Lower lobe of right lung (tissue), 2 donors: ENCODE measurements around the gene EYA4. TPM values are rescaled to one million over a fixed set of nuclear protein-coding genes. Genes with fewer than 3 reads are reported as not detected.

Experiments used
- ATAC-seq, 2 donors: fragments of 200-7000 bp; cut with Tn5 transposase; one replicate each; pipeline ENCODE4 v1.9.1; 2020 to 2022; ENCODE audit warnings: mild to moderate bottlenecking in 2 of 2, moderate library complexity in 2 of 2
- DNase-seq: peaks from one replicate; pipeline ENCODE4 v3.0.0-alpha.2; 2020
- H3K27ac ChIP-seq: fragments of 200-600 bp; one replicate; pipeline ENCODE4 v1.8.0; 2022
- H3K27me3 ChIP-seq: fragments of 200-600 bp; one replicate; pipeline ENCODE4 v1.8.0; 2022; ENCODE audit warnings: low read depth
- H3K36me3 ChIP-seq: fragments of 200-600 bp; one replicate; pipeline ENCODE4 v1.8.0; 2022; ENCODE audit warnings: mild to moderate bottlenecking
- H3K4me1 ChIP-seq: fragments of 200-600 bp; one replicate; pipeline ENCODE4 v1.8.0; 2022
- H3K4me3 ChIP-seq: fragments of 200-600 bp; one replicate; pipeline ENCODE4 v1.8.0; 2022; ENCODE audit warnings: mild to moderate bottlenecking
- H3K9me3 ChIP-seq: fragments of 200-600 bp; one replicate; pipeline ENCODE4 v1.8.0; 2022
- intact Hi-C: fragments of 100-400 bp; cut with DNase I; formaldehyde crosslinking; loops from one replicate; pipeline ENCODE4 v1.11.0; 2022
- total RNA-seq: library from RNA; stranded (reverse); fragmentation: NEBNext Ultra II Directional; extraction: Animal tissue kit (Norgen Biotek cat#: 25700); gene quantifications from one replicate; pipeline ENCODE4 v1.2.1, GENCODE V29; 2021
- TF ChIP-seq, protein P1 (sequence below): fragments of 200-600 bp; IDR thresholded peaks from one replicate; pipeline ENCODE4 v1.8.0; 2022; ENCODE audit warnings: antibody characterized with exemption, mild to moderate bottlenecking
- donor health status: DM: no; HTN: yes; CAD: no; lungs with severe emphysema.

Gene EYA4
- total RNA-seq, 1 donor from 2014 or later: 2.6 TPM

DNA sequence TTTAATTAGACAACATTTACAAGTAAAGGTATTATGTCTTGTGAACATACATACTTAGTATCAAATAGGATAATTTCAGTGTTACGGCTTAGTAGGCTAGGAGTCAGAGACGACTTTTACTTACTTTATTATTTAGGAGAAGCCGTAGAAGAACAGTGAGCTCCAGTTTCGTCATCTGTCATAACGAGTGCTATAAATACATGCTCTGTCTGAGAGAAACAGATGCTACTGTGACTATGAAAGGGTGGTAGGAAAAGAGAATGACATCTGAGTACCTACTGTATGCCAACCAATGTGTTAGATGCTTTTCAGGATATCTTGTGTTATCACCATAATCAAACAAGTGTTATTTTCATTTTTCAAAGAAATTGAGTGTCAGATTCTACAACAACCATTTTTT, 119.0 kb downstream of the EYA4 start:
- intact Hi-C loops: no loop called here
- Histone ChIP-seq H3K27ac (no peak overlapping the region), H3K9me3 (no peaks in the 10 kb centered on the region), H3K4me3 (no peak overlapping the region), H3K27me3 (no peaks in the 10 kb centered on the region), H3K4me1 (no peaks in the 10 kb centered on the region), H3K36me3 (no peaks in the 10 kb centered on the region)
- ATAC-seq (no peak), DNase-seq (no peak)
- TF ChIP-seq, protein P1, sequence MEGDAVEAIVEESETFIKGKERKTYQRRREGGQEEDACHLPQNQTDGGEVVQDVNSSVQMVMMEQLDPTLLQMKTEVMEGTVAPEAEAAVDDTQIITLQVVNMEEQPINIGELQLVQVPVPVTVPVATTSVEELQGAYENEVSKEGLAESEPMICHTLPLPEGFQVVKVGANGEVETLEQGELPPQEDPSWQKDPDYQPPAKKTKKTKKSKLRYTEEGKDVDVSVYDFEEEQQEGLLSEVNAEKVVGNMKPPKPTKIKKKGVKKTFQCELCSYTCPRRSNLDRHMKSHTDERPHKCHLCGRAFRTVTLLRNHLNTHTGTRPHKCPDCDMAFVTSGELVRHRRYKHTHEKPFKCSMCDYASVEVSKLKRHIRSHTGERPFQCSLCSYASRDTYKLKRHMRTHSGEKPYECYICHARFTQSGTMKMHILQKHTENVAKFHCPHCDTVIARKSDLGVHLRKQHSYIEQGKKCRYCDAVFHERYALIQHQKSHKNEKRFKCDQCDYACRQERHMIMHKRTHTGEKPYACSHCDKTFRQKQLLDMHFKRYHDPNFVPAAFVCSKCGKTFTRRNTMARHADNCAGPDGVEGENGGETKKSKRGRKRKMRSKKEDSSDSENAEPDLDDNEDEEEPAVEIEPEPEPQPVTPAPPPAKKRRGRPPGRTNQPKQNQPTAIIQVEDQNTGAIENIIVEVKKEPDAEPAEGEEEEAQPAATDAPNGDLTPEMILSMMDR: no peak

DNA sequence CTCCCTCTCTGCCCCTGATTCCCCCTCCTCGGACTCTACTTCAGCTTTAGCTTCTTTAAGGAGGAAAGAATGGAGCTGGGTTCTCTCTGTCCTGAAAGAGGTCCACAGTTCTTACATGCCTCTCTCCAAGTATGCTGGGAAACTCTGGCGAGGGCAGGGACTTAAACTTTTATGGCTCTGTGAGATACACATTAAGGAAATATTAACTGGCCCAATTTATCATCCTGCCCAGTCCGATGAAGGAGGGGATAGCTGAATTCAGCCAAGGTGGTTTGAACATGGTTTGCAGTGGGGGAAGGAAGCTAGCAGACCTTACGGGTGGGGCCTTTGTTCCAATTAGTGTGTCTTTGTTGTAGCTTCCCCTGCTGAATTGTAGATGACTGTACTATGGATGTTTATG, 121.7 kb downstream of the EYA4 start:
- H3K4me3 ChIP-seq: no peak overlapping the region
- TF ChIP-seq, protein P1: no peak
- ATAC-seq: no peak
- H3K9me3 ChIP-seq: no peaks in the 10 kb centered on the region
- intact Hi-C loops: no loop called here
- DNase-seq: no peak
- no peaks in the 10 kb centered on the region for H3K27me3 ChIP-seq
- H3K27ac ChIP-seq: no peak overlapping the region
- no peaks in the 10 kb centered on the region for H3K36me3 ChIP-seq
- no peaks in the 10 kb centered on the region for H3K4me1 ChIP-seq

DNA sequence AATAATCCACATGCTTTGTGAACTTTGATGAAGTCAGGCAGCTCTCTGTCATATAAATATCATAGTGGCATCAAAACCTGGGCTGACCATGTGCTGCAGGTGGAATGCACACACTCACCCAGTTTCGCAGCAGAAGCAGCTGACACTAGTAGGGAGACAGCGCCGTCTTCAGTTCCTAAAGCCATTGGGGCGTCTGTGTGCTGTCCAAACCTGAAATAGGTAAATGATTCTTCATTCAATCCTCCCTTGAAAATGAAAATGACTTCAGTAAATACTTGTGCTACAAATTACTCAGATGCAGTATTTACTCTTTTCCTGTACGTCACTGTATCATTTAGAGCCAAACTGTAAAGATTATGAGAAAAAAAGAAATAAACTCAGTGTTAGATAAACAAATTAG, 127.5 kb downstream of the EYA4 start:
- Histone ChIP-seq H3K4me1 (no peaks in the 10 kb centered on the region), H3K27ac (no peak overlapping the region), H3K27me3 (no peaks in the 10 kb centered on the region), H3K36me3 (no peaks in the 10 kb centered on the region), H3K4me3 (no peak overlapping the region), H3K9me3 (no peaks in the 10 kb centered on the region)
- intact Hi-C loops: no loop called here
- DNase-seq (no peak), ATAC-seq (peak in 1 of 2 donors; percentile 86)
- TF ChIP-seq, protein P1: no peak

DNA sequence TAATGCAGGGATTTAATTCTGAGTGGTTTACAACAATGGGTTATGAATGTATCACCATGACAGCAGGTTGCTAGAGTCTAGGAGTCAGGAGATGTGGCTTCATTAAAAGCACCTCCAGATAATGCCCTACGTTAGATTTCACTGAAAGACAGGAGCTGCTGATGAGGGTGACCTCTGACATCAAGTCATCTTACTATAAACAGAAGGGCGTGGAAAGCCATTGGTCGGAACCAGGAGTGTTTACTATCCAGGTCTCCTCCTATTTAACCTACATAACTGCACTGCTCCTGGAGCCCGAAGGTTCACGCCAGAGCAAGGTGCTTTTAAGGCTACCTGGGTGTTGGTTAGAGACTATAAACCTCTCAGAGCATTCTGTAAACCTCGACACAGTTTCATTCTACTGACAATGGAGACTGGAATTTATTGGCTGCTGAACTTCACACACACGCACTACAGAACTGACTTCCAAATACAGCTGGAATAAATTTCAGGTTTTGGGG, 128.7 kb downstream of the EYA4 start:
- ATAC-seq (peak in 1 of 2 donors; percentile 45), DNase-seq (no peak)
- TF ChIP-seq, protein P1: no peak
- no peaks in the 10 kb centered on the region for H3K9me3 ChIP-seq
- H3K4me1 ChIP-seq: no peaks in the 10 kb centered on the region
- no peaks in the 10 kb centered on the region for H3K27me3 ChIP-seq
- no peak overlapping the region for H3K27ac ChIP-seq
- H3K4me3 ChIP-seq: no peak overlapping the region
- H3K36me3 ChIP-seq: no peaks in the 10 kb centered on the region
- intact Hi-C loops: no loop called here

DNA sequence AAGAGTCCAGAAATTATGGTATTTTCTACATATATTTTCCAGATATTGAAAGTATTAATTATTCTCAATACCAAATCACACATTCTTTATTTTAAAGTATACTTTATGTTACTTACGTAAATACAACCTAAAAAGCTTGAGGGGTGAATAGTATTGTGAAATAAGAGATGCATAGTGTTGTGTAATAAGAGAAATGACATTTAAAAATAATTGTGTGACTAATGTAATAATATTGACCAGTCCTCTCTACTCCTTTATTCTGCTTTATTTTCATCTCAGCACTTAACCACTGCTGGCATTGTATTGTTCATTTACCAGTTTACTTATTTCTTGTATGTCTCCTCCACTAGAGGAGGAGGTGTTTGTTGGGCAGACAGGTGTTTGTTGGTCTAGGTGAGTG, 135.6 kb downstream of the EYA4 start:
- Histone ChIP-seq H3K36me3 (no peaks in the 10 kb centered on the region), H3K9me3 (no peaks in the 10 kb centered on the region), H3K4me1 (no peaks in the 10 kb centered on the region), H3K4me3 (no peak overlapping the region), H3K27ac (no peak overlapping the region), H3K27me3 (no peaks in the 10 kb centered on the region)
- intact Hi-C loops: no loop called here
- ATAC-seq: no peak
- TF ChIP-seq, protein P1: no peak
- DNase-seq: no peak

DNA sequence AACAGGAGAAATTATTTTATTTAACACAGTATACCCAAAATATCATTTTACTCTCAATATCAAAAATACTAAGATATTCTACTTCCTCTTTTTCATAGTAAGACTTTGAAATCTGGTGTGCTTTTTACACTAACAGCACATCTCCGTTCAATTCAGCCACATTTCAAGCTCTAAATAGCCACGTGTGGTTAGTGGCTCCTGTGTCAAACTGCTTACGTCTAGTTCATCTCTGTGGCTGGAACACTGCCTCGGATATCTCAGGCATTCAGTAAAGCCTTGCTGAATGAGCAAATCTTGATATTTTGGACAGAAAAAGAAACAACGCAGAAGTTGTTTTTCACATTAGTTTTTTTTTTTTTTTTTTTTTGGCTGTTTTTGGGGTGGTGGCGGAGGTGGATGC, 136.1 kb downstream of the EYA4 start:
- intact Hi-C loops: no loop called here
- Histone ChIP-seq H3K27me3 (no peaks in the 10 kb centered on the region), H3K4me3 (no peak overlapping the region), H3K9me3 (no peaks in the 10 kb centered on the region), H3K27ac (no peak overlapping the region), H3K4me1 (no peaks in the 10 kb centered on the region), H3K36me3 (no peaks in the 10 kb centered on the region)
- DNase-seq: no peak
- ATAC-seq: no peak
- TF ChIP-seq, protein P1: no peak
